ENCODE measurements around the gene SMIM35.

The SMIM35 gene

GRCh38 chr11:118111744-118112035 lies 24.9 kb upstream of the SMIM35 start:
- Histone ChIP-seq H3K4me2 (ENCODE audit: low read length) (no peak overlapping the region), H3K27ac (ENCODE audit: low read length) (no peak overlapping the region), H3K27me3 (ENCODE audit: low read depth, low read length) (no peaks in the 10 kb centered on the region; the same call in 1 of the 2 replicates), H3K79me2 (ENCODE audit: low read length) (no peaks in the 10 kb centered on the region), H3K36me3 (replicated peaks; ENCODE audit: low read depth, low read length) (no peaks in the 10 kb centered on the region), H4K20me1 (ENCODE audit: insufficient read depth, low read length) (no peaks in the 10 kb centered on the region), H3K9ac (ENCODE audit: low read length) (no peak overlapping the region), H2AFZ (ENCODE audit: low read depth, low read length) (no peak overlapping the region), H3K4me3 (ENCODE audit: low read length) (no peak overlapping the region), H3K4me1 (ENCODE audit: low read length) (no peaks in the 10 kb centered on the region), H3K9me3 (ENCODE audit: insufficient read depth, low read length) (no peaks in the 10 kb centered on the region)
- TF ChIP-seq CTCF (IDR thresholded peaks at IDR 0.05; ENCODE audit: low read depth, low read length), result no peak

- Histone ChIP-seq H3K4me3 (ENCODE audit: low read length) (no peak overlapping the region), H3K79me2 (ENCODE audit: low read length) (no peaks in the 10 kb centered on the region), H3K36me3 (replicated peaks; ENCODE audit: low read depth, low read length) (no peaks in the 10 kb centered on the region), H3K27ac (ENCODE audit: low read length) (no peak overlapping the region), H3K4me2 (ENCODE audit: low read length) (no peak overlapping the region), H3K9me3 (ENCODE audit: insufficient read depth, low read length) (no peaks in the 10 kb centered on the region), H3K9ac (ENCODE audit: low read length) (no peak overlapping the region), H4K20me1 (ENCODE audit: insufficient read depth, low read length) (no peaks in the 10 kb centered on the region), H3K4me1 (ENCODE audit: low read length) (no peaks in the 10 kb centered on the region), H2AFZ (ENCODE audit: low read depth, low read length) (no peak overlapping the region), H3K27me3 (ENCODE audit: low read depth, low read length) (no peaks in the 10 kb centered on the region; the same call in 1 of the 2 replicates)
- TF ChIP-seq CTCF (IDR thresholded peaks at IDR 0.05; ENCODE audit: low read depth, low read length) (no peak), EZH2phosphoT487 (IDR thresholded peaks at IDR 0.05; ENCODE audit: low read depth) (no peak)
Observed at GRCh38 chr11:118111019-118111743, 24.4 kb upstream of the SMIM35 start.

GRCh38 chr11:118109231-118109630 lies 22.5 kb upstream of the SMIM35 start:
- H3K4me2 ChIP-seq (ENCODE audit: low read length), result no peak overlapping the region
- no peaks in the 10 kb centered on the region for H3K4me1 ChIP-seq (ENCODE audit: low read length)
- H3K9me3 ChIP-seq (ENCODE audit: insufficient read depth, low read length), result no peaks in the 10 kb centered on the region
- H3K4me3 ChIP-seq (ENCODE audit: low read length), result no peak overlapping the region
- no peaks in the 10 kb centered on the region for H4K20me1 ChIP-seq (ENCODE audit: insufficient read depth, low read length)
- H3K79me2 ChIP-seq (ENCODE audit: low read length), result no peaks in the 10 kb centered on the region
- H3K27ac ChIP-seq (ENCODE audit: low read length), result no peak overlapping the region
- no peak overlapping the region for H2AFZ ChIP-seq (ENCODE audit: low read depth, low read length)
- no peaks in the 10 kb centered on the region for H3K36me3 ChIP-seq (replicated peaks; ENCODE audit: low read depth, low read length)
- TF ChIP-seq CTCF (IDR thresholded peaks at IDR 0.05; ENCODE audit: low read depth, low read length), result no peak
- no peak for TF ChIP-seq EZH2phosphoT487 (IDR thresholded peaks at IDR 0.05; ENCODE audit: low read depth)
- no peaks in the 10 kb centered on the region for H3K27me3 ChIP-seq (ENCODE audit: low read depth, low read length)
- H3K9ac ChIP-seq (ENCODE audit: low read length), result no peak overlapping the region

GRCh38 chr11:118108513-118108912 lies 21.8 kb upstream of the SMIM35 start:
- TF ChIP-seq CTCF (IDR thresholded peaks at IDR 0.05; ENCODE audit: low read depth, low read length) (no peak), EZH2phosphoT487 (IDR thresholded peaks at IDR 0.05; ENCODE audit: low read depth) (no peak)
- Histone ChIP-seq H3K27ac (ENCODE audit: low read length) (no peak overlapping the region), H3K36me3 (replicated peaks; ENCODE audit: low read depth, low read length) (no peaks in the 10 kb centered on the region), H3K79me2 (ENCODE audit: low read length) (no peaks in the 10 kb centered on the region), H4K20me1 (ENCODE audit: insufficient read depth, low read length) (no peaks in the 10 kb centered on the region), H3K4me2 (ENCODE audit: low read length) (no peak overlapping the region), H3K4me1 (ENCODE audit: low read length) (no peaks in the 10 kb centered on the region), H3K9ac (ENCODE audit: low read length) (no peak overlapping the region), H3K27me3 (ENCODE audit: low read depth, low read length) (no peaks in the 10 kb centered on the region), H3K9me3 (ENCODE audit: insufficient read depth, low read length) (no peaks in the 10 kb centered on the region), H2AFZ (ENCODE audit: low read depth, low read length) (no peak overlapping the region), H3K4me3 (ENCODE audit: low read length) (no peak overlapping the region)
